Neural cell (in vitro differentiated cells): ENCODE measurements around the gene BHLHA15.

ENCODE experiments used
- CTCF ChIP-seq: fragments of 450-650 bp; IDR thresholded peaks from 2 replicates; pipeline ENCODE4 v1.5.1; 2014; ENCODE audit warnings: antibody characterized with exemption, mild to moderate bottlenecking, moderate library complexity; ENCODE audit not compliant: poor library complexity, severe bottlenecking
- EP300 ChIP-seq: fragments of 450-650 bp; conservative IDR thresholded peaks from 2 replicates; pipeline ENCODE4 v1.6.1; 2014; ENCODE audit warnings: antibody characterized with exemption, mild to moderate bottlenecking, moderate library complexity; ENCODE audit not compliant: poor library complexity, severe bottlenecking
- EZH2 ChIP-seq: fragments of 200-600, 300-800 bp; shearing (Covaris generic), sonication (generic); IDR thresholded peaks from 2 replicates; pipeline ENCODE4 v1.6.1; 2014; ENCODE audit warnings: antibody characterized with exemption, low read length, borderline replicate concordance, mild to moderate bottlenecking; ENCODE audit not compliant: insufficient read depth, poor library complexity, severe bottlenecking
- POLR2AphosphoS5 ChIP-seq: IDR thresholded peaks from 2 replicates; pipeline ENCODE4 v1.6.1; 2012
- REST ChIP-seq: IDR thresholded peaks from 2 replicates; pipeline ENCODE4 v1.6.1; 2012; ENCODE audit warnings: borderline replicate concordance

GRCh38 chr7:98213888-98214810 is 2.9 kb downstream of the BHLHA15 start:
- TF ChIP-seq CTCF (no peak), EZH2 (no peak), EP300 (no peak), POLR2AphosphoS5 (no peak), REST (no peak)
